Measurements from ENCODE around the gene ELMO3.
A peak's percentile ranks its signal among the peaks of the same experiment; 100 is the strongest.

The ELMO3 gene, protein sequence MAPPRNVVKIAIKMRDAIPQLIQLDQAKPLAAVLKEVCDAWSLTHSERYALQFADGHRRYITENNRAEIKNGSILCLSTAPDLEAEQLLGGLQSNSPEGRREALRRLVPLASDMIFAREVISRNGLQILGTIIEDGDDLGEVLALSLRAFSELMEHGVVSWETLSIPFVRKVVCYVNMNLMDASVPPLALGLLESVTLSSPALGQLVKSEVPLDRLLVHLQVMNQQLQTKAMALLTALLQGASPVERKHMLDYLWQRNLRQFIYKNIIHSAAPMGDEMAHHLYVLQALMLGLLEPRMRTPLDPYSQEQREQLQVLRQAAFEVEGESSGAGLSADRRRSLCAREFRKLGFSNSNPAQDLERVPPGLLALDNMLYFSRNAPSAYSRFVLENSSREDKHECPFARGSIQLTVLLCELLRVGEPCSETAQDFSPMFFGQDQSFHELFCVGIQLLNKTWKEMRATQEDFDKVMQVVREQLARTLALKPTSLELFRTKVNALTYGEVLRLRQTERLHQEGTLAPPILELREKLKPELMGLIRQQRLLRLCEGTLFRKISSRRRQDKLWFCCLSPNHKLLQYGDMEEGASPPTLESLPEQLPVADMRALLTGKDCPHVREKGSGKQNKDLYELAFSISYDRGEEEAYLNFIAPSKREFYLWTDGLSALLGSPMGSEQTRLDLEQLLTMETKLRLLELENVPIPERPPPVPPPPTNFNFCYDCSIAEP

DNA sequence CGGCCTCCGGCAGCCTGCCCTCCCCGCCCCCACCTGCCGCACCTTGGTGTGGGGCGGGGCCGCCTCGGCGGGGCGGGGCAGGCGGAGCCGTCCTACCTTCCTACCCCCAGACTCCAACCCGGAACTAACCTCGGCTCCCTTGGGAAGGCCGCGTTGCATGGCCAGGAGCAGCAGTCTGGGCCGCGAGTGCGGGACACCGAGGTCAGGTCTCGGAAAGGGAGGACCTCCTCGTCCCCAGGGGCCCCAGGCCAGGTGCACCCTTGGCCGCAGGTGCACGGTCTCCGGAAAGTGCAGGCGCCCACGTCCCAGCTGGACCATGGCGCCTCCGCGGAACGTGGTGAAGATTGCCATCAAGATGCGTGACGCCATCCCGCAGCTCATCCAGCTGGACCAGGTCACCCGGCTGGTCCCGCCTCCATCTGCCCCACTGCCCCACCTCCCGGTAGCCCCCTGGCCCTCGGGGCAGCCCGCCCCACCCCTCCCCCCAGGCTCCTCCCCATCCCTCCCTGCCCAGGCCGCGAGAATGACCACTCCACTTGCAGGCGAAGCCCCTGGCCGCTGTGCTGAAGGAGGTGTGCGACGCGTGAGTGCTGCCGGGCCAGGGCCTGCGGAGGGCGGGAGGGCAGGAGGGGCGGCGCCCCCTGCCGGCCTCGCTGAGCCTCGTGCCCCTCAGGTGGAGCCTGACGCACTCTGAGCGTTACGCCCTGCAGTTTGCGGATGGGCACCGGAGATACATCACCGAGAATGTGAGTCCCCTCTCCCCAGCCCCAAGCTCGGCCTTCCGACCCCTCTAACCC lies at the start of gene ELMO3:
Gene ELMO3 (plus strand): TSS at position 121 of the 797 bp plus-strand sequence. CDS start 196 bp downstream, at position 317.
- DNase-seq (ENCODE audit: low spot score): peak; percentile 69

DNA sequence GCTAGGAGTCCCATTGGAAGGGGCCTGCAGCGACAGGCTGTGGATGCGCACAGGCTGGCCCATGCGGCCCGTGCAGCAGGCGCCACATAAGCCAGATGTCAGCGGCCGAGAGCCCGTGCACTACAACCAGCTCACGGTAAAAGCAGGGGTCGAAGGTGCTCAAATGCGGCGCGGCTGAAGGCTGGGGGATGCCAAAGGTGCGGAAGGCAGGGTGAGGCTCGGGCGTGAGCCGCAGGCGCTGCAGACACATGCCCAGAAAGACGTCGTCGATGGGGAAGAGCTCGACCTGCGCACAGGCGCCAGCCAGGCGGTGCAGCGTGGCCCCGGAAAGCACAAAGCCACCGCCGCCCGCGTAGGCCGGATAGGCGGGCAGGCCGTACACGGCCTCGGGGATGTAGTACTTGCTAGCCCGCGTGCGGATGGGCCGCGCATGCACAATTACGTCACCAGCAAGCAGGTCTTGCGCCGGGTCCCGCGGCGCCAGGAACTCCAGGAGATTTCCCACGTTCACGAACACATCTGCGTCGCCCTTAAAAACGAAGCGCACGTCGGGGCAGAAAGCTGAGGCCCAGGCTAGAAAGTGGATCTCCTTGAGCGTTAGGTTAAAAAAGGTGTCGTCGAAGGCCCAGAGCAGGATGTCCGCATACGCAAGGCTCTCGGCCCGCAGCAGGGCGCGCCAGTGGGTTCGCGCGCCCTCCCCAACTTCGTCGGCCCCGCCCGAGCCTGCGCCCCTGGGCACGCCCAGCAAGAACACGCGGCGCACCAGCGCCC lies 49.5 kb upstream of the ELMO3 start:
- DNase-seq (ENCODE audit: low spot score): no peak

DNA sequence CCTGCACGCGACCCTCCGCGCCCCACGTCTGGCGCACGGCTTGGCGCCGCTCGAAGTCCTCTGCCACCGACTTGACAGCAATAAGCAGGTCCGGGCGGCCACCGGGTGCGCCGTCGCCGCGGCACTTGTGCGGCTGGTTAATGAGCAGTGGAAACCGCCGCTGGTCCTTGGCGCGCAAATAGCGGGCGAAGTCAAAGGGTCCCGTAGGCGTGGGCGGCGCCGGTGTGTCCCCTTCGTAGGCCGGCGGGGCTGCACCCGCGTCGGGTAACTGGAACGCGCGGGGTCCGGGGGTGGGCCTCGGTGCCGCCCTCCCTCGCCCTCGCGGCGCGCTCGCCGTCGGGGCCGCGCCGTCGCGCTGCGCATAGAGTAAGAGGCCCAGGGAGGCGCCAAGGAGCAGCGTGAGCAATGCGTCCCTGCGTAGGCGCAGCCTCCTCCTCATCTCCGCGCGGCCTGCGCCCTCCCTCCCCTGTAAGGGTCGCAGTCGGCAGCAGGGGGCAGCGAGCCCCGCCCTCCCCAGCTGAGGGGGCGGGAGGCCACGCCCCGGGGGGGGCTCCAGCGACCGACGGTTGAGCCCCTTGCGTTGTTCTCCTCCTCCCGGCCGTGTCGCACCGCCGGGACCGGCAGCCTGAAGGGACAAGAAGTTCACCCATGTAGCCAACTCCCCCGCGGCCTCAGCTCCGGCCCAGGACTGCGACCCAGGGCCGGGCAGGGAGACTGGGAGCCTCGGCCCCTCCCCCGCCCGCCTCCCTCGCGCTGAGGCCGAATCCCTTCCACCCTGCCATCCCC lies 48.7 kb upstream of the ELMO3 start:
- peak; percentile 25 for DNase-seq (ENCODE audit: low spot score)

DNA sequence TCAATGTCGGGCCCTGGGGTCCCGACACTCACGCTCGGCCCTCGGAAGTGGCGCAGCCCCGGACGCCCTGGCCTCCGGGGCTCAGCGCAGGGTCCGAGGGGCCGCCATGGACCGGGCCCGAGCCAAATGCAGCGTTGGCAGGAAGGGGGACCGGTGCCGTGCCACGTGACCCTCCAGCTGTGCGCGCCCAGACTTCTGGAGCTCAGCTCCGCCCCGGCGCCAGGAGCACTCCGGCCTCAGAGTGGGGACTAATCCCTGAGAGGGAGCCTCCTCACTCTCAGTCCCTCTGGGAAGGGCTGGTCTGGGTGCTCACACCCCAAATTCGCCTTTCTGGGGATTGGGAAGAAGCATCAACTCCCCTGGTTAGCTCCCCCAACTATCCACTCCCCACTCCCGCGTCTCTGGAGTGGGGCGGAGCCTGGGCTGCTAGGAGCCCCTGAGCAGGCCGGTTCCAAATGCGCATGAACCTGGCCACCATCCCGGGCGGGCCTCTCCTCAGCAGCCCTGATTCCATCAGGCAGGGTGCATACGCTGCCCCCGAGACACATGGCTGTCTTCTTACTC lies 48.0 kb upstream of the ELMO3 start, which contains the start of gene B3GNT9:
Gene B3GNT9 (minus strand): TSS at position 166 of the 564 bp plus-strand sequence. CDS start 513 bp downstream, outside the sequence.
- peak; percentile 41 for DNase-seq (ENCODE audit: low spot score)

DNA sequence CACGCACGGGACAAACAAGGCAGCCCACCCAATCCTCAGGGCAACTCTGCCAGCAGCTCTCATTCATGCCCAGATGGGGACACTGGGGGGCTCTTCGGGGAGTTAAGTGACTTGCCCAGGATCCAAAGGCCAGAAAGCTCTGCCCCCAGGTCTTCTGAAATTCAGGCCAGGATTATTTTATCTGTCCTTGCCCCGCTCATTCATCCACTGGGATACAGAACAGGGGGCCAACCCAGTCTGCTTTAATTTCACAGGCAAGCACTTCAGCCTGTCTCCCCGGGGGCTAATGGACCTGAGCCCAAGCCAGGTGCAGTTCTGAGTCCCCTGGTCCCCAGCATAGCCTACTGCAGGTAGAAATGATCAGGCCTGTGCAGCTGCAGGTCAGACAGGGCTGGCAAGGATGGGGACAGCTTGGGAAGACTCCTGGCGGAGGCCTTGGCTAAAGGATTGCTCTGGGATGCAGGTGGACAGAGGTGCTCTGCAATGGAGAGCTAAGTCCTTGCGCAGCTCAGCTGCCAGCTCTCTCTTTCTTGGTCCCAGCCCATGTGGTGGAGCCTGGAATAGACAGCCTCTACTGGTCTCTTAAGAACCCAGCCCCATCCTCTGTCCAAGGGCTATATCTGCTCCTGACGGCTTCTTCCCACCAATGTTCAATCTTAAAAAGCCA lies 47.4 kb upstream of the ELMO3 start:
- no peak for DNase-seq (ENCODE audit: low spot score)

DNA sequence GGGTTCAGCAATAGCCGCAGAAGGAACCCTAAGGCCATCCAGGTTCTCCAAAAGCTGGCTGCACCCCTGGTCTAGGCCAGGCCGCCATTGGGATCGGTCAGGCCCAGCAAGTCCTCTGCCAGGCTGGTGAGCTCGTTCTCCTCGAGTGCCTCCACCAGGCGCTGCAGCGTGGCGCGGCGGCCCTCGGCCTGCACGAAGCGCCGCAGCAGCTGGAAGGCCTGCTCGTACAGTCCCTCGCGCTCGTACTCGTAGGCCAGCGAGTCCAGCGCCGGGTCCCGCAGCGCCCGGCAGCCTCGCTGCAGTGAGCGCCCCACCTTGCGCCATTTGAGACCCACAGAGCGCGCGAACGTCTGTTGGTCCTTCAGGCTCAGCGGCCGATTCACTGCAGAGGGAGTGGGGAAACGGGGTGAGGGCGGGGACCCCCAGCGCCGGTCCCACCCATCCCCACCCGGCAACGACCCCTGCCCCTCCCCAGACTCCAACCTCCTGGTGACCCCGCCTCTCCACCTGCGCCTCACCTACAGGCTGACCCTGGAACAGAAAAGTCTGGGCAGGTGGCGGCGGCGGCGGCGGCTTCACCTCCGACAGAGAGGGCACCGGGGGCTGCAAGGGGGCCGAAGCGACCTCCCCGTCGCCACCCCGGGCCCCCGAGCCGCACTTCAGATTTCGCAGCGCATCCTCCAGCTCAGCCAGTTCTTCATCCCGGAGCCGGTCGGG lies 44.2 kb upstream of the ELMO3 start:
- DNase-seq (ENCODE audit: low spot score): no peak

DNA sequence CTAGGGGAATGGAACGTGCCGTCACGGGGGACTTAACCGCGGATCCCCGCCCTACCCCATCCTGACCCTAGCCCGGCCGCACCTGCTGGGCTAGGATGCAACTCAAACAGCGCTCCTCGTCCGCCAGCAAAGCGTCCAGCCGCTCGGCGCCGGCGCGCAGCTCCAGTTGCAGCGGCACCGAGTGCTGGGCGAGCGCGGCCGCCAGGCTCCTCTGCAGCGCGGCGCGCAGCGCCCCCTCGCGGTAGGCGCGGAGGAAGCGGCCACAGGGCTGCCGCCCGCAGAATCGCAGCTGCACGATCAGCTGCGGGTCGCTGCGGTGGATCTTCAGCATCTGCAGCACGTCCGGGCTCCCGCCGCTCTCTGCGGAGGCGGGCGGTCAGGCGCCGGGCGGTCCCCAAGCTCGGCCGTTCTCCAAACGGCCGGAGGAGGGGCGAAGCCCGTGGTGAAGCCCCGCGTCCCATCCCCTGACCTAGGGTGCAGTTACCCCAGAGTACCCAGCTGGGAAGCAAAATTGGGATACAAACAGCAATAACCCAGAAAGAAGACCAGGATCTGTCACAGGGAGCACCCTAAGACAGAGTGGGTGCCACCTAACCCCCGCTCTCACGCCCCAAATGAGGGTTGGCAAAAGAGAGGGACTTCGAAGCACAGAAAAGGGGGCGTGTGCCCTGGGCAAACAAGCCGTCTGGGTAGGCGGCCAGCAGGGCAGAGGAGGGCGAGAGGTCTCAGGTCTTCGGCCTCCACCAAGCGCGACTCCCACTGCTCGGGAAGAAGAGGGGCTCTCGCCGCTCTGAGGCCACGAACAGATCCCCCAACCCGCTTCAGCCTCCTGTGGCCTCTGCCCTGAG lies 43.4 kb upstream of the ELMO3 start:
- DNase-seq (ENCODE audit: low spot score): peak; percentile 75

DNA sequence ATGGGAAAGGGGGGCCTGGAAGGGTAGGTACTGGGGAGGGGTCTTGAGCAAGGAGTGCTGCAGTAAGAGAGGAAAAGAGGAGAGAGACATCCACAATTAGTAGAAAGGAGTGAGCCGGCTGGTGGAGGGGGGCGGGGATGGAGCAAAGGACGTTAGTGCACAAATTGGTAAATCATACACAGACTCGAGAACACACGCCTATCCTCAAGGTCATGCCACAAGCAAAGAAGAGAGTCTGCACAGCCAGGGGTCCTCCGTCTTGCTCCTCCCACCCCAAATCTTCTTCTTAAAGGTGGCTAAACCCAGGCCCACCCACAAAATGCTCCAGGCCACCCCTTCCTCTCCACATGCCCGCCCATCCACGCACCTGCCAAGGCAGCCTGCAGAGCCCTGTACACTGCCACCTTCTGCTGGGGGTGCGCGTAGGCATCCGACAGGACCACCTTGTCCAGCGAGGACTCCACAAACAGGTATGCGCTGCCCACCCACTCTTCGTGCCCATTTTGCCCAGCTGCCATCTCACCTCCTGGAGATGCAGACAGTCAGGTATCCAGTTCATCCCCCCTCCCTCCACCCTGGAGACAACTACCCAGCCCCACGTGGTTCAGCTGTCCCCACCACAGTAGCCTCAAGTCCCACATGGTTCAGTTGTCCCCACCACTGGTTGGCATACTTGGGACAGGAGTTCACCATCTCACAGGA lies 42.6 kb upstream of the ELMO3 start:
- DNase-seq (ENCODE audit: low spot score): no peak

DNA sequence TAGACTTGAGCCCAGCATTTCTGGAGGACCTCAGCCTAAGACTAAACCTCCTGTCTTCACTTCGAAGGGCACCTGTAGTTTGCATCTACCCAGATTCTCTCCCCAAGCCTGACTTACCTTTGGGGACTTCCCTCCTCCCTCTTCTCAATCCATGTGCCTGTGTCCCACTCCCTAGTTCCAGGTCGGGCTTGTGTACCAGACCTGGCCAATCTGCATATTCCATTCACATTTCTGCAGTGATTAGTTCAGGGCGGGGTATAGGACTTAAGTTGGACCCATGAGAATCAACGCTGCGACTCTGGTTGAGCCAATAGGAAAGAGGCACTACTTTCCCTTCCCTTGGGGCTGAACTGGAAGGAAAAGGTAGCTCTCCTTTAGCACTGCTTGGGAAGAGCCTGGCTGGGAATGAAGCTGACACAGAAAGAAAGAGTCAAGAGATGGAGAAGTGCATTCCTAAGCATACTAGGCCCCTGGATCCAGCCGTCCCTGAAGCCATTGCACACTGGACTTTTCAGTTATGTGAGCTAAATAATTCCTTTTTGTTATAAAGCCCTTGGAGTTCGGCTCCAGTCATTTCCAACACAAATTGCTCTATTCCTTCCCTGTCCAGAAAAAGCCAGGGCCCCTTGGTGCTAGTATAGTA lies 41.7 kb upstream of the ELMO3 start:
- DNase-seq (ENCODE audit: low spot score): no peak

DNA sequence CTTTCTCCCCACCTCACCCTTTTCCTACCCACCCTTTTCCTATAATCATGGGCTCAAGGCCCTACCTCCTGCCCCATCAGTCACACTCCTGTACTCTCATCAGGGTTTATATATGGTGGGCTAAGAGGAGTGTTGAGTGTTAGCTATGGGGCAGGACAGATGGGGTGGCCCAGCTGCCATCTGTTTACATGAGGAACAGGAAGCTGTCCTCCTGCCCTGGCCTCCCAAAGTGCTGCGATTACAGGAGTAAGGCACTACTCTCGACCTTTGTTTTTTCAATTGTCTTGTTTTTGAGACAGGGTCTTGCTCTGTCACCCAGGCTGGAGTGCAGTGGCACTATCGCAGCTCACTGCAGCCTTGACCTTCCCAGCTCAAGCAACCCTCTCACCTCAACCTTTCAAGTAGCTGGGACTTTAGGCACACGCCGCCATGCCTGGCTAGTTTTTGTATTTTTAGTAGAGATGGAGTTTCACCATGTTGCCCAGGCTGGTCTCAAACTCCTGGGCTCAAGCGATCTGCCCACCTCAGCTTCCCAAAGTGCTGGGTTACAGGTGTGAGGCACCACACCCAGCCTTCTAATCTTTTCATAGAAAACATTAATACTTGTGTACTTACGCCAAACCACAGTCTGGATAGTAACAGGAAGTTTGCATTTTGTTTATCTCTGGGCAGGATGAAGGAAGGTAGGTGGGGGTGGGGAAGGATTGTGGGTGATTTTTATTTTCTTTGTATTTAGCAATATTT lies 40.9 kb upstream of the ELMO3 start:
- DNase-seq (ENCODE audit: low spot score): no peak

DNA sequence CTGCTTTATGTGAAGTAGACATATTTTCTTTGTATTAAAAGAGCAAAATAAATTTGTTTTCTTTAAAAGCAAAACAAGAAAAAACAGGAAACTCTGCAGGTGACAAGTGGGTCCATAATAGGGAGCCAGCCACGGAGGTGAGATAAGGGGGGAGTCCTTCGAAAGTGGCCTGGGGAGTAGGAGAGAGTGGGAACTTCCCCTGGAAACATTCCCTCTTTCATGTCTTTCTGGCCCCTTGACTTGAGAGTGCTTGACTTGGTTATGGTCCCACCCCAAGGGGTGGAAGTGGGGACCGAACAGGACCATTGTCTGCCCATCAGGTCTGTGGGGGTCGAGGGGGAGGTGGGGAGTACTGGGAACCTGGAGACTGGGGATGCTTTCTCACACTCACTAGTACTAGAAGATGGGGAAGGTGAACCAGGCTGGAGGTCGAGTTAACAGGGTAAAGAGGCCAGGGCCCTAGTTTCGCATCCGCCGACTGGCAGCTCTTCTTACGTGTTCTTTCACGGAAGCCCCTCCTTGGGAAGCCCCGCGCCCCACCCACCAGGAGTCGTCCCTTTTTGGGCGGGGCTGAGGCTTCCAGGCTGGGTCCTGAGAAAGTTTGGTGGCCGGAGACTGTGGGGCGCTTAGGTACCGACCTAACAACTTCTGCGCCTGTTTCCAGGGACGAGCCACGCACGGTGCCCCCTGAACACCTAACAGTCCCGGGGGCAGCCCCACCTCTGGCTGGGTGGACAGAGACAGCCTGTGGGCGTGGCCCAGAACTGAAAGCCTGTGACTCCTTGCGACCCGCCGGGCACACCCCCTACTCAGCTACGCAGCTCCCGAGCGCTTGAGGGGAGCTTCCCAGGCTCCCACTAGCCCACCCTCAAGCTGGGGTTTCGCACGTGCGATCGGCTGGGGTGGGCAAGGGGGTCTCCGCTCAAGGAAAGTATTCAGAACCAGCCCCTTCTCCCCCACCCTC lies 40.0 kb upstream of the ELMO3 start:
- DNase-seq (ENCODE audit: low spot score): peak; percentile 50

DNA sequence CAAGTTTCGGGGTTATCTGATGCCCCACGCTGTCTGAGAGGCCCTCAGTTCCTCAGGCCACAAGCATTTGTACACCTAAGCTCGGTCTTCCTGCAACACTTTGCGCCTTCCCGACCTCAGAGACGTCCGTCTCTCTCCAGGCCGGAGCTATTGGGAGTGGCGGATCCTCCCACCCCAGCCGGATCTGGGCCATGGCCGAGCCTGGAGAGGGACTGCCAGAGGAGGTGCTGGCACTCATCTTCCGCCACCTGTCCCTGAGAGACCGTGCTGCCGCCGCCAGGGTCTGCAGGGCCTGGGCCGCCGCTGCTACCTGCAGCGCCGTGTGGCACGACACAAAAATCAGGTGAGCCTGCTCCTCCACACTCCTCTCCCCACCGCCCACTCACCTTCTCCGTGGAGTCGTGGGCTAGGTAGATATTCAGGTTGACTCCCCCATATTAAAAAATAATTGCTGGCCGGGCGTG lies 37.3 kb upstream of the ELMO3 start:
- DNase-seq (ENCODE audit: low spot score): no peak

DNA sequence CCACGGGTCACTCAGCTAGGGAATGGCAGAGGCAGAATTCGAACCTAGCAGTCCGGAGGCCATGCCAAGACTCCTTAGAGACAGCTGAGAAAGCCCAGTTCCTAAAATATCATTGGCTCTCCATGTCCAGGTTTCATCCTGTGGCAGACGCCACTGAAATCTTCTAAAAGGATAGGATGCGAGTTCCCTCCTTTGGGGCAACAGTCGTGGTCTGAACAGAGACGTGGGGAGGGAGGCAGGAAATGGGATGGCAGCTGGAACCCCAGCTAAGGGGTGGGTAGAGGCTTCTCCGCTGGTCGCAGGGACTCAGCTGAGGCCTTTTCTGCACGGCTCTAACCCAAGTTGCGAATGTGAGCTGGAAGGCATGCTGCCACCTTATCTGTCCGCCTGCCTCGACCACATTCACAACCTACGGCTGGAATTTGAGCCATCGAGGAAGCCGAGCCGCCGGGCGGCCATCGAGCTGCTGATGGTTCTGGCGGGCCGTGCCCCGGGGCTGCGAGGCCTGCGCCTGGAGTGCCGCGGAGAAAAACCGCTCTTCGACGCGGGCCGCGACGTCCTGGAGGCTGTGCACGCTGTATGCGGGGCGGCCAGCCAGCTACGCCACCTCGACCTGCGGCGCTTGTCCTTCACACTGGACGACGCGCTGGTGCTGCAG lies 36.3 kb upstream of the ELMO3 start:
- no peak for DNase-seq (ENCODE audit: low spot score)

DNA sequence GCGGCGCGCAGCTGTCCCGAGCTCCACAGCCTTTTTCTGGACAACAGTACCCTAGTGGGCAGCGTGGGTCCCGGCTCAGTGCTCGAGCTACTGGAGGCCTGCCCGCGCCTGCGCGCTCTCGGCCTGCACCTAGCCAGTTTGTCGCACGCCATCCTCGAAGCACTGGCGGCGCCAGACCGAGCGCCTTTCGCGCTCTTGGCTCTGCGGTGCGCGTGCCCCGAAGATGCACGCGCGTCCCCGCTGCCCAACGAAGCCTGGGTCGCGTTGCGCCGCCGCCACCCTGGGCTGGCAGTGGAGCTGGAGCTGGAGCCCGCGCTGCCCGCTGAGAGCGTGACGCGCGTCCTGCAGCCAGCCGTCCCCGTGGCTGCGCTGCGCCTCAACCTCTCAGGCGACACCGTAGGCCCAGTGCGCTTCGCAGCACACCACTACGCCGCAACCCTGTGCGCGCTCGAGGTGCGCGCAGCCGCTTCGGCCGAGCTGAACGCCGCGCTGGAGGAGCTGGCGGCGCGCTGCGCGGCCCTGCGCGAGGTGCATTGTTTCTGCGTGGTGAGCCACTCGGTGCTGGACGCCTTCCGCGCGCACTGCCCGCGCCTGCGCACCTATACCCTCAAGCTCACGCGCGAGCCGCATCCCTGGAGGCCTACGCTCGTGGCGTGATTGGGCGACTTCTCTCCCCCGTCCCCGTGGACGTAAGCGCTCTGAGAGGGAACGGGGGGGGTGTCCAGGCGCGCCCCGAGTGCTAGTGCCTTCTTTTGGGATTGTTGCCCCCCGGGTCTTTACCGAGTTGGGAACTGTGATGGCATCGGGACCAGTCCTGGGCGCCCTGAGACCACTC lies 35.5 kb upstream of the ELMO3 start:
- DNase-seq (ENCODE audit: low spot score): peak; percentile 64

Measured in kidney tubule cell (primary cell).